Activated B cell treated with CpG ODN at 0.5 μM for 24 hours (primary cell): ENCODE measurements around the gene AFF3. TPM values are rescaled to one million over a fixed set of nuclear protein-coding genes. Genes with fewer than 3 reads are reported as not detected.

Experiments used
- ATAC-seq: fragments of 200-7000 bp; cut with Tn5 transposase; one replicate; pipeline ENCODE4 v1.10.0; 2021; ENCODE audit warnings: low read depth, mild to moderate bottlenecking, moderate library complexity
- CTCF ChIA-PET: fragments of 350-600 bp; sonication (Branson Sonifier 250); formaldehyde crosslinking; loops from one replicate; lab custom pipeline; 2021; ENCODE audit warnings: antibody characterized with exemption; lab: Charles Lee
- POLR2A ChIA-PET: fragments of 350-600 bp; sonication (Branson Sonifier 250); formaldehyde crosslinking; loops from one replicate; lab custom pipeline; 2021; ENCODE audit warnings: antibody characterized with exemption; lab: Charles Lee
- DNase-seq: peaks from one replicate; pipeline ENCODE4 v3.0.0; 2022
- H3K27ac Mint-ChIP-seq: one replicate; pipeline ENCODE4 v1.8.0; 2020; ENCODE audit warnings: mixed read lengths
- H3K27me3 Mint-ChIP-seq: one replicate; pipeline ENCODE4 v1.8.0; 2021; ENCODE audit warnings: mixed read lengths
- H3K36me3 Mint-ChIP-seq: one replicate; pipeline ENCODE4 v1.8.0; 2021; ENCODE audit warnings: low read depth, mixed read lengths
- H3K4me1 Mint-ChIP-seq: one replicate; pipeline ENCODE4 v1.8.0; 2021; ENCODE audit warnings: mixed read lengths
- H3K4me3 Mint-ChIP-seq: one replicate; pipeline ENCODE4 v1.8.0; 2020; ENCODE audit warnings: mild to moderate bottlenecking, mixed read lengths
- H3K9me3 Mint-ChIP-seq: one replicate; pipeline ENCODE4 v1.8.0; 2020; ENCODE audit warnings: mixed read lengths
- CTCF ChIP-seq: fragments of 200-600 bp; IDR thresholded peaks from one replicate; pipeline ENCODE4 v1.8.0; 2022; ENCODE audit warnings: antibody characterized with exemption, mild to moderate bottlenecking
- intact Hi-C: fragments of 100-400 bp; cut with micrococcal nuclease; formaldehyde crosslinking; loops from one replicate; pipeline ENCODE4 v1.15.1; 2024
- total RNA-seq: library from RNA; stranded (reverse); gene quantifications from 2 replicates; pipeline ENCODE4 v1.2.3, GENCODE V29; 2022

The AFF3 gene
- total RNA-seq, 1 donor from 2014 or later, result 271 TPM

GRCh38 chr2:99621774-99622173 is 520.6 kb downstream of the AFF3 start:
- no peak for ATAC-seq
- DNase-seq, result no peak
- H3K36me3 Mint-ChIP-seq, result peaks cover 69% of the 10 kb centered on the region
- H3K27me3 Mint-ChIP-seq, result no peaks in the 10 kb centered on the region
- H3K4me3 Mint-ChIP-seq, result no peak overlapping the region
- no peaks in the 10 kb centered on the region for H3K9me3 Mint-ChIP-seq
- no peak overlapping the region for H3K27ac Mint-ChIP-seq
- peaks cover 8% of the 10 kb centered on the region for H3K4me1 Mint-ChIP-seq
- TF ChIP-seq CTCF, result no peak
- POLR2A ChIA-PET, result no interaction called here
- CTCF ChIA-PET, result interaction anchor here (0.6 kb wide), 1 partner anchor 237 kb away, joined by 3 read pairs; no protein-coding TSS in a partner anchor
- intact Hi-C loops, result no loop called here

DNA sequence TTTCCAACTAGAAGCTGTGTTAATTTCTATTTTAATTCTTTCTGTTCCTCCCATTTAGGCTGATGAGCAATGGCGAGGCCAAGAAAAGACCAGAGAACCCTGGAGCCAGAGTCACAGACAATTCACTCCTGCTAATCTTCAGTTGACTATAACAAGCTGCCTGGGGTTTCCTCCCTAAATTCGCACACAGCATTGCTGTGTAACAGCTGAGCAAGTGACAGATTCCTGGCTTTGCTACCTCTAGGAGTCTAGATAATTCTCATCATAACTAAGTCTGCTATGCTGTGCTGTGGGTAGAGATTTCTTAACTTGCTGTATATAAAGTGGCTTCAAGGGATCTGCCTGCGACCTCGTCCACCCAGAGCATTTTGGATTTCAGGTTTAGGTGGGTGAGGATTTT is 521.3 kb downstream of the AFF3 start:
- H3K27ac Mint-ChIP-seq, result no peak overlapping the region
- ATAC-seq, result no peak

DNA sequence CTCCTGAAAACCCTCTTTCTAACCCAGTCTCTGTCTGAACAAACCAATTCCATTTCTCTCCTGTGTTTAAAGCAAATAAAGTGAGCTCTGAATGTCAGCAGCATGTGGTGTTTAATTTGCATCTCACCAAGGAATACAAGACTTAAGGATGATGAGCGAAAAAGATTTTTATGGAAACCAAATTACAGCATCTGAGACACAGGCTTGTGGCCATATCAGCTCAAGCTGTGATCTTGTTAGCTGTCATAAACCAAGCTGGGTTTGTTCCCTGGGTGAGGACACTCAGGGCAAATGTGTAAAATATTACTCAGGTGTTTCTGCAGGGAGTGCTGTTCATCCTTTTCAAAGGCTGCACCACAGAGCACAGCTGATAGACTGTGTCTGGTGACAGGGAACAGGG is 523.2 kb downstream of the AFF3 start:
- ChIA-PET CTCF (no interaction called here), POLR2A (no interaction called here)
- TF ChIP-seq CTCF, result no peak
- H3K4me1 Mint-ChIP-seq, result peaks cover 8% of the 10 kb centered on the region
- no peak overlapping the region for H3K4me3 Mint-ChIP-seq
- no peak overlapping the region for H3K27ac Mint-ChIP-seq
- no peaks in the 10 kb centered on the region for H3K27me3 Mint-ChIP-seq
- no peaks in the 10 kb centered on the region for H3K9me3 Mint-ChIP-seq
- peaks cover 59% of the 10 kb centered on the region for H3K36me3 Mint-ChIP-seq
- ATAC-seq (no peak), DNase-seq (no peak)
- intact Hi-C loops, result no loop called here

More for the DNA sequence above, 521.3 kb downstream of the AFF3 start:
- H3K4me3 Mint-ChIP-seq, result no peak overlapping the region
- H3K36me3 Mint-ChIP-seq, result peaks cover 67% of the 10 kb centered on the region
- peaks cover 8% of the 10 kb centered on the region for H3K4me1 Mint-ChIP-seq
- H3K9me3 Mint-ChIP-seq, result no peaks in the 10 kb centered on the region
- DNase-seq, result no peak
- no peaks in the 10 kb centered on the region for H3K27me3 Mint-ChIP-seq
- ChIA-PET POLR2A (no interaction called here), CTCF (no interaction called here)
- no peak for TF ChIP-seq CTCF
- intact Hi-C loops, result no loop called here

- ChIA-PET CTCF (no interaction called here), POLR2A (no interaction called here)
- ATAC-seq, result no peak
- no peak for DNase-seq
- Mint-ChIP-seq H3K27me3 (no peaks in the 10 kb centered on the region), H3K9me3 (no peaks in the 10 kb centered on the region), H3K4me1 (peaks cover 8% of the 10 kb centered on the region), H3K36me3 (peaks cover 58% of the 10 kb centered on the region), H3K27ac (no peak overlapping the region), H3K4me3 (no peak overlapping the region)
- intact Hi-C loops, result no loop called here
- no peak for TF ChIP-seq CTCF
Measured at GRCh38 chr2:99618579-99619097, 523.8 kb downstream of the AFF3 start.

DNA sequence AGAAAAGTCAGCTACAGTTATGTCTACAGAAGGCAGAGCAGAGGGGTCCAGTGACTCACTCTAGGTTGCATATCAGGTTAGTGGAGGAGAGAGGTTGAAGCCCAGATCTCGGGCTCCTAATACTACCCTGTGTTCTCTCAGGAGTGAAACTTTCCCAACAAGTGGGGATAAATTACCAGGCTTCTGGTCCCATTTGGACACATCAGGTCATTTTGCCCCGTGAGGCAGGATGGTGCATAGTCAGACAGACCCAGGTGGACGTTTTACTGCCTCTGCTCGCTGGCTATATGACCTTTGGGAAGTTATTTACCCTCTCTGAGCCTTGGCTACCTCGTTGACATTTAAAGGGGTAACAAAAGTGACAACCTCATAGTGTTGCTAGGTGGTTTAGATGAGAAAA is 524.6 kb downstream of the AFF3 start:
- ChIA-PET POLR2A (no interaction called here), CTCF (no interaction called here)
- H3K4me3 Mint-ChIP-seq, result no peak overlapping the region
- H3K9me3 Mint-ChIP-seq, result no peaks in the 10 kb centered on the region
- no peaks in the 10 kb centered on the region for H3K27me3 Mint-ChIP-seq
- TF ChIP-seq CTCF, result no peak
- peaks cover 8% of the 10 kb centered on the region for H3K4me1 Mint-ChIP-seq
- ATAC-seq (no peak), DNase-seq (no peak)
- H3K27ac Mint-ChIP-seq, result no peak overlapping the region
- intact Hi-C loops, result no loop called here
- H3K36me3 Mint-ChIP-seq, result peaks cover 52% of the 10 kb centered on the region
